ENCODE data around the gene KIRREL1. TPM values are rescaled to one million over a fixed set of nuclear protein-coding genes. Genes with fewer than 3 reads are reported as not detected.

Gene KIRREL1
- total RNA-seq, 1 donor from 2014 or later, result 195 TPM

DNA sequence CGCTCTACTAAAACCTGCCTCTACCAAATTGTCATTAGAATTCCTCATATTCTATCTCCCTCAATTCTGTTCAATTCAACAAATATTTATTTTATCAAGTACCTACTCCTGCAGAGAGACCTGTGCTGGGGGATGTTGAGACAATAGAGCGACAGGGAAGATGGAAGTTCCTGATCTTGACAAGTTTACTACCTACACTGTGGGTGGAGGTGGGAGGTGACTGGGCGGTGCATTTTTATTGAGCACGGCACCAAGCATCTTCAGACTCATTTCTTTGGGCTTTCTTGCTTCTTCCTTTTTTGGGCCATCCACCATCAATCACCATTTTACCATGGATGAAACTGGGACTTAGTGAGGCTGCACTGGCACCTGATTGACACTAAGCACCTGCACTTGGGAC is 61.3 kb downstream of the KIRREL1 start:
- peaks cover 5% of the 10 kb centered on the region for H3K4me1 ChIP-seq (ENCODE audit: insufficient read depth, low read length)
- H3K27ac ChIP-seq (ENCODE audit: low read depth, low read length), result no peak overlapping the region
- peaks cover 4% of the 10 kb centered on the region for H3K36me3 ChIP-seq (ENCODE audit: insufficient read depth, low read length)
- H3K27me3 Mint-ChIP-seq (ENCODE audit: low read depth, unreplicated experiment), result no peaks in the 10 kb centered on the region
- H2AFZ ChIP-seq (ENCODE audit: low read depth, low read length), result no peak overlapping the region
- DNase-seq (ENCODE audit: low read depth) (no peak), FAIRE-seq (no peak)
- H3K4me3 ChIP-seq (ENCODE audit: insufficient read depth, low read depth, low read length), result no peak overlapping the region
- H3K9me3 ChIP-seq (ENCODE audit: insufficient read depth, low read depth, low read length), result no peaks in the 10 kb centered on the region
- peaks cover 57% of the 10 kb centered on the region for H3K4me1 Mint-ChIP-seq (ENCODE audit: low read depth, unreplicated experiment)
- H3K36me3 Mint-ChIP-seq (ENCODE audit: low read depth, unreplicated experiment), result peaks cover 32% of the 10 kb centered on the region
- H3K4me2 ChIP-seq (ENCODE audit: low read length), result no peak overlapping the region
- TF ChIP-seq EZH2 (IDR thresholded peaks at IDR 0.05; ENCODE audit: insufficient read depth, low read length), result no peak
- TF ChIP-seq, protein P1, sequence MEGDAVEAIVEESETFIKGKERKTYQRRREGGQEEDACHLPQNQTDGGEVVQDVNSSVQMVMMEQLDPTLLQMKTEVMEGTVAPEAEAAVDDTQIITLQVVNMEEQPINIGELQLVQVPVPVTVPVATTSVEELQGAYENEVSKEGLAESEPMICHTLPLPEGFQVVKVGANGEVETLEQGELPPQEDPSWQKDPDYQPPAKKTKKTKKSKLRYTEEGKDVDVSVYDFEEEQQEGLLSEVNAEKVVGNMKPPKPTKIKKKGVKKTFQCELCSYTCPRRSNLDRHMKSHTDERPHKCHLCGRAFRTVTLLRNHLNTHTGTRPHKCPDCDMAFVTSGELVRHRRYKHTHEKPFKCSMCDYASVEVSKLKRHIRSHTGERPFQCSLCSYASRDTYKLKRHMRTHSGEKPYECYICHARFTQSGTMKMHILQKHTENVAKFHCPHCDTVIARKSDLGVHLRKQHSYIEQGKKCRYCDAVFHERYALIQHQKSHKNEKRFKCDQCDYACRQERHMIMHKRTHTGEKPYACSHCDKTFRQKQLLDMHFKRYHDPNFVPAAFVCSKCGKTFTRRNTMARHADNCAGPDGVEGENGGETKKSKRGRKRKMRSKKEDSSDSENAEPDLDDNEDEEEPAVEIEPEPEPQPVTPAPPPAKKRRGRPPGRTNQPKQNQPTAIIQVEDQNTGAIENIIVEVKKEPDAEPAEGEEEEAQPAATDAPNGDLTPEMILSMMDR (IDR thresholded peaks at IDR 0.05; ENCODE audit: insufficient read depth, low read depth, low read length), result no peak
- no peaks in the 10 kb centered on the region for H3K27me3 ChIP-seq (ENCODE audit: insufficient read depth, low read length)
- no peak overlapping the region for H3K9ac ChIP-seq (ENCODE audit: low read length)
- H3K79me2 ChIP-seq (ENCODE audit: insufficient read depth, low read length), result peaks cover 93% of the 10 kb centered on the region
- no peak overlapping the region for H3K4me3 Mint-ChIP-seq (ENCODE audit: unreplicated experiment)
- no peak overlapping the region for H3K27ac Mint-ChIP-seq (ENCODE audit: unreplicated experiment)
- H4K20me1 ChIP-seq (ENCODE audit: insufficient read depth, low read length), result peaks cover 97% of the 10 kb centered on the region
- H3K9me3 Mint-ChIP-seq (ENCODE audit: unreplicated experiment), result no peaks in the 10 kb centered on the region

DNA sequence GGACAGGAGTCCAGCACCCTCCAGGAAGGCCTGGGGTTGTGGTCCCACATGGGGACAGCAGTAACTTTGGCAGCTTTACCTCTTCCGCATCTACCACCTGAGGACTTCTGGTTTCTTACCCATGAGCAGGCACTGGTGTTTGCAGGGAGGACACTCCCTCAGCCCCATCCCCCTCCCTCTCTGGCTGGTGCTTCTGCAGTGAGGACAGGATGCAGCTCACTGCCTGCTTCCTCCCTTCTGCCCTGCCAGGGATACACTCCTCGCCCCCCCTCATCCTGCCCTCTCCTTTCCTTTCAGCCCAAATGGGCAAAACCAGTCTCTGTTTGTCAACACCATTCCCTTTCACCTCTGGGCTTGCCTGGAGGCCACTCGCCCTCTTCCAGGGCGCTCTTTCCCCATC is 62.4 kb downstream of the KIRREL1 start:
- Histone ChIP-seq H3K4me3 (ENCODE audit: insufficient read depth, low read depth, low read length) (no peak overlapping the region), H3K36me3 (ENCODE audit: insufficient read depth, low read length) (peaks cover 4% of the 10 kb centered on the region), H2AFZ (ENCODE audit: low read depth, low read length) (no peak overlapping the region), H3K9ac (ENCODE audit: low read length) (no peak overlapping the region), H3K27ac (ENCODE audit: low read depth, low read length) (no peak overlapping the region), H3K79me2 (ENCODE audit: insufficient read depth, low read length) (peaks cover 93% of the 10 kb centered on the region), H3K9me3 (ENCODE audit: insufficient read depth, low read depth, low read length) (no peaks in the 10 kb centered on the region), H3K4me2 (ENCODE audit: low read length) (no peak overlapping the region), H3K4me1 (ENCODE audit: insufficient read depth, low read length) (peaks cover 5% of the 10 kb centered on the region), H4K20me1 (ENCODE audit: insufficient read depth, low read length) (peaks cover 97% of the 10 kb centered on the region), H3K27me3 (ENCODE audit: insufficient read depth, low read length) (no peaks in the 10 kb centered on the region)
- Mint-ChIP-seq H3K36me3 (ENCODE audit: low read depth, unreplicated experiment) (peaks cover 30% of the 10 kb centered on the region), H3K4me1 (ENCODE audit: low read depth, unreplicated experiment) (peaks cover 65% of the 10 kb centered on the region), H3K4me3 (ENCODE audit: unreplicated experiment) (peak overlapping the region; percentile 27), H3K27ac (ENCODE audit: unreplicated experiment) (no peak overlapping the region), H3K9me3 (ENCODE audit: unreplicated experiment) (no peaks in the 10 kb centered on the region), H3K27me3 (ENCODE audit: low read depth, unreplicated experiment) (no peaks in the 10 kb centered on the region)
- DNase-seq (ENCODE audit: low read depth) (no peak), FAIRE-seq (no peak)
- TF ChIP-seq EZH2 (IDR thresholded peaks at IDR 0.05; ENCODE audit: insufficient read depth, low read length), result no peak
- TF ChIP-seq, protein P1 (IDR thresholded peaks at IDR 0.05; ENCODE audit: insufficient read depth, low read depth, low read length), result no peak

DNA sequence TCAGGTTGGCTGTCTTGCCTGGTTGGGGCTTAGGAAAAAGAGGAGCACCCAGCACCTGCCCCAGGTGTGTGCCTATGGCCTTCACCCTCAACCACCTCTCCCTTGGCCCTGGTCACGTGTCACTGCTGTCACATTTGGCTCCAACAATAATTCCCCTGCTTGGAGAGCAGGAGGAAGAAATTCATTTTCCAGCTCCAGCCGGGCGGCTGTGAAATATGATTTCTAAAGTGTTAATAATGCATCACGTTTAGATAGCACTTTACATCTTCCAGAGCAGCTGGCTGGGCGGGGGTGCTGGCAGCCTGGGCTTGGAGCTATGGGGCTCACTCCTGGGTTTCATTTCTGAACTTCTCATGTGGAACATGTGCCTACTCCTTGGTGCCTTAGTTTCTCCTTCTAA is 63.1 kb downstream of the KIRREL1 start:
- no peak for TF ChIP-seq EZH2 (IDR thresholded peaks at IDR 0.05; ENCODE audit: insufficient read depth, low read length)
- TF ChIP-seq, protein P1 (IDR thresholded peaks at IDR 0.05; ENCODE audit: insufficient read depth, low read depth, low read length), result no peak
- Histone ChIP-seq H3K4me3 (ENCODE audit: insufficient read depth, low read depth, low read length) (no peak overlapping the region), H4K20me1 (ENCODE audit: insufficient read depth, low read length) (peaks cover 97% of the 10 kb centered on the region), H3K4me1 (ENCODE audit: insufficient read depth, low read length) (peaks cover 5% of the 10 kb centered on the region), H3K4me2 (ENCODE audit: low read length) (no peak overlapping the region), H3K9ac (ENCODE audit: low read length) (no peak overlapping the region), H3K27me3 (ENCODE audit: insufficient read depth, low read length) (no peaks in the 10 kb centered on the region), H2AFZ (ENCODE audit: low read depth, low read length) (no peak overlapping the region), H3K27ac (ENCODE audit: low read depth, low read length) (no peak overlapping the region), H3K9me3 (ENCODE audit: insufficient read depth, low read depth, low read length) (no peaks in the 10 kb centered on the region), H3K36me3 (ENCODE audit: insufficient read depth, low read length) (peaks cover 4% of the 10 kb centered on the region), H3K79me2 (ENCODE audit: insufficient read depth, low read length) (peaks cover 93% of the 10 kb centered on the region)
- peaks cover 68% of the 10 kb centered on the region for H3K4me1 Mint-ChIP-seq (ENCODE audit: low read depth, unreplicated experiment)
- no peak for FAIRE-seq
- DNase-seq (ENCODE audit: low read depth), result no peak
- no peak overlapping the region for H3K4me3 Mint-ChIP-seq (ENCODE audit: unreplicated experiment)
- H3K9me3 Mint-ChIP-seq (ENCODE audit: unreplicated experiment), result no peaks in the 10 kb centered on the region
- no peaks in the 10 kb centered on the region for H3K27me3 Mint-ChIP-seq (ENCODE audit: low read depth, unreplicated experiment)
- peaks cover 28% of the 10 kb centered on the region for H3K36me3 Mint-ChIP-seq (ENCODE audit: low read depth, unreplicated experiment)
- H3K27ac Mint-ChIP-seq (ENCODE audit: unreplicated experiment), result peak overlapping the region; percentile 50
